D721Med (cell line): ENCODE results near the gene ANKRD26.

ENCODE experiments used
- DNase-seq: peaks from one replicate; pipeline ENCODE4 v3.0.0; 2011; ENCODE audit warnings: low spot score; ENCODE audit not compliant: insufficient read length
- FAIRE-seq: peaks from 2 replicates; lab custom pipeline; 2011; peaks lifted over from hg19 to GRCh38; lab: Jason Lieb, UNC
- TF ChIP-seq, protein P1 (sequence below): IDR thresholded peaks from 2 replicates; pipeline ENCODE4 v1.5.1; 2012; ENCODE audit warnings: mild to moderate bottlenecking, control low read depth; ENCODE audit not compliant: insufficient read depth; ENCODE audit errors: missing control alignments

Gene ANKRD26

DNA sequence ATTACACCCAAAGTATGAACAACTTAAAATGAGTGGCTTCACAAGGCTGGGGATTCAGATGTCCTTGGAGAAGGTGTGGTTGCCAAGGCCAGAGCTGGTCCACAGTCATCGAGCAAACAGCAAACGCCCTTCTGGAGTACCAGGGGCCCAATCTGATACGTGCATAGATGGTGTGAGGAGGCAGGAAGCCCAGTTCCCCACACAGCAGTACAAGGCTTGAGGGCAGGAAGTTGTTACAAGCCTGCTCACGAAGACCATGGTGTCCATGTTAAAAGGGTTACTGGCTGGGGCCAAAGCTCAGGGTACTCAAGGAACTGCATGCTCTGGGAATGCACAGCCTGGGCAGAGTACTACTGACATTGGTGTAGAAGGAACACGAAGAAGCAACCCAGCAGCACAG lies 4.6 kb upstream of the ANKRD26 start:
- DNase-seq, result no peak
- no peak for FAIRE-seq
- TF ChIP-seq, protein P1, sequence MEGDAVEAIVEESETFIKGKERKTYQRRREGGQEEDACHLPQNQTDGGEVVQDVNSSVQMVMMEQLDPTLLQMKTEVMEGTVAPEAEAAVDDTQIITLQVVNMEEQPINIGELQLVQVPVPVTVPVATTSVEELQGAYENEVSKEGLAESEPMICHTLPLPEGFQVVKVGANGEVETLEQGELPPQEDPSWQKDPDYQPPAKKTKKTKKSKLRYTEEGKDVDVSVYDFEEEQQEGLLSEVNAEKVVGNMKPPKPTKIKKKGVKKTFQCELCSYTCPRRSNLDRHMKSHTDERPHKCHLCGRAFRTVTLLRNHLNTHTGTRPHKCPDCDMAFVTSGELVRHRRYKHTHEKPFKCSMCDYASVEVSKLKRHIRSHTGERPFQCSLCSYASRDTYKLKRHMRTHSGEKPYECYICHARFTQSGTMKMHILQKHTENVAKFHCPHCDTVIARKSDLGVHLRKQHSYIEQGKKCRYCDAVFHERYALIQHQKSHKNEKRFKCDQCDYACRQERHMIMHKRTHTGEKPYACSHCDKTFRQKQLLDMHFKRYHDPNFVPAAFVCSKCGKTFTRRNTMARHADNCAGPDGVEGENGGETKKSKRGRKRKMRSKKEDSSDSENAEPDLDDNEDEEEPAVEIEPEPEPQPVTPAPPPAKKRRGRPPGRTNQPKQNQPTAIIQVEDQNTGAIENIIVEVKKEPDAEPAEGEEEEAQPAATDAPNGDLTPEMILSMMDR, result no peak

DNA sequence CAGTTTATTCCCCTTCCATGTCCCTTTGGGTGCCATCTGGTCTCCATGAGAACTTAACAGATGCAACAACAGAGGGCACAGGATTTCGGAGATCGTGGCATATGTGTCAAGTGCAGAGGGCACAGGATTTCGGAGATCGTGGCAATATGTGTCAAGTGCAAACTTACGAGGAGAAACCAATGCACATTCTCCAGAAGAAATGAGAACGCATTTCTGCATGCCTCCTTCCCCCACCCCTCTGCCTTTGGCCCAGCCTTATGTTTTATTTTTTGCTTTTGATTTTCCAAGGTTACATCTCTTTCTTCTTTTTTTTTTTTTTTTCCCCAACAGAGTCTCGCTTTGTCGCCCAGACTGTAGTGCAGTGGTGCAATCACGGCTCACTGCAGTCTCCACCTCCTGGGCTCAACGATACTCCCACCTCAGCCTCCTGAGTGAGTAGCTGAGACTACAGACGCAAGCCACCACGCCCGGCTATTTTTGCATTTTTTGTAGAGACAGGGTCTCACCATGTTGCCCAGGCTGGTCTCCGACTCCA lies 586 bp upstream of the ANKRD26 start:
- FAIRE-seq (no peak), DNase-seq (no peak)
- TF ChIP-seq, protein P1, result no peak

DNA sequence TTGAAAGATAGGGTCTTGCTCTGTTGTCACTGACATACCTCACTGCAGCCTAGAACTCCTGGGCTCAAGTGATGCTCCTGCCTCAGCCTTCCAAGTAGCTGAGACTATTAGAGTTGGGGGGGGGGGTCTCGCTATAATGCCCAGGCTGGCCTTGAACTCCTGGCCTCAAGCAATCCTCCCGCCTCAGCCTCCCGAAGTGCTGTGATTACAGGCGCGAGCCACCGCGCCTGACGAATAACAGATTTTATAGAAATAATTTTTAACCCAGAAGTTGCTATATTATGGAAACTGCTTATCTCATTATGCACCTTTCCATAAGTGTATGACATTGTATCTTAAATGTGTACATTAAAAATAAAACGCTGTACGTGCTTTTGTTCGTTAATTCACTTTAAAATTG lies 846 bp downstream of the ANKRD26 start:
- FAIRE-seq (no peak), DNase-seq (no peak)
- TF ChIP-seq, protein P1, result no peak

DNA sequence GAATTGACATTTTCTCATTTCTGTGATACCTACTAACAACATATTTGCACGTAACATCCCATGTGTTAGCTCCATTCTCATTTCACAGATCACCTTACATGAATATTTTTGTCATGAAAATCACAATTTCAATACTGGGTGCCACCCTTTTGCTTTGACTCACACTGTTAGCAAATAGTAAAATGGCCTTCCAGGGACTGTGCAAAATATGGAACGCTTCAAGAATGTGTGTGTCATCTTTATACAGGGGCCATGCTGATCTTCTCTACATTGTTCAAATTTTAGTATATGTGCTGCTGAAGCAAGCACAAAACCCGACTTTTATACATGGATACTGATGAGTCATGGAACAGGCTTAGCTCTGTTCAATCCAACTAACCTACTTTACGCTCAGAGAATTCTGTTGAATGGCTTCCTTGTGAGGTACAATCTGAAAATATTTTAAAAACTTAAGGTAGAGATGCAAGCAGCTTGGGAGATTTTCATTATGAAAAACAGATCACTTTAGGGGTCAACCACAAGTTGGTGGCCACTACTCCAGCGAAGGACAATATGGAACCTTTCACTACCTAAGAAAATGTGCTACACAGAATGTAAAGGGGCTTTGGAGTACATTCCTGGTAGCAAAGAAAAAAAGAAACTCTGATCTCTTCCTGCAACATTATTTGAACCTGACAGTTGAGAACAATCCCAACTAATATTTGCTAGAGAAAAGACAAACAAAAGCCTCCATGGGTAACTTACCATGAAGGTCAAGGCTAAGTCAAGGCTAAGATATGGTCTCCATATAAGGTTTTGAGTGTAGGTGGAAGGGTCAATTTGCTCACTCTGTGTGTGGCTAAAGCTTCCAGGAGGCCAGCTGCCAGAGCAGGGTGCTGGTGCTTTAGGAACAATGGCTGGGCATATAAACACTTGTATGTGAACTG lies 11.9 kb downstream of the ANKRD26 start:
- TF ChIP-seq, protein P1, result no peak
- FAIRE-seq, result no peak
- DNase-seq, result no peak

DNA sequence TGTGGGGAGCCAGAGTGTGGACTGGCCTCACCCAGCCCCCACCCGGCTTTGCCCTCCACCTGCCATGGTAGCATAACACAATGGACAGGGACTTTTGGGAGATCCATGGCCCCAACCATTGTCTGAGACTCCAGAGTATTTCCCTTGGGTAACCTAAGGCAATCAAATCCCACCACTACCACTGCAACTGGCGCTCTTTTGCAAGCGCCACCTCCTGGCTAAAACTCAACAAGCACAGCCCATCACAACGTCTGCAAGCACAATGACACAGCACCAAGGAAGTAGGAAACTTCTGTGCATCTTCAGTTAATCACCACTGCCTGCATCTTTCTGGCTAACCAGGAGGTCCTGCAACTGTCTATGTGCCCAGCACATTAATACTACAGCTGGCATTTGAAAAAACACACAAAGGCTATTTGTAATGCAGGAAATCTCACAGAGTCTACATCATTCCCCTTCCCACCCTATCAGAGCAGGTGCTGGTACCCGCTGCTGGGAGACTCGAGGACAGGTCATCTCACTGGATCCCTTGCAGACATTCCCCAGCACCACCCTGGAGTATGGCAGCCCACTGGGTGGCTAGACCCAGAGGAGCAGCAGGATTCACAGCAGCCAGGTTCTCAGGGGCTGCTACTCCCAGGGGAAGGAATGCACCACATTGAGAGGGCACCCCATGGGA lies 27.7 kb downstream of the ANKRD26 start:
- TF ChIP-seq, protein P1, result no peak
- FAIRE-seq, result no peak
- no peak for DNase-seq

DNA sequence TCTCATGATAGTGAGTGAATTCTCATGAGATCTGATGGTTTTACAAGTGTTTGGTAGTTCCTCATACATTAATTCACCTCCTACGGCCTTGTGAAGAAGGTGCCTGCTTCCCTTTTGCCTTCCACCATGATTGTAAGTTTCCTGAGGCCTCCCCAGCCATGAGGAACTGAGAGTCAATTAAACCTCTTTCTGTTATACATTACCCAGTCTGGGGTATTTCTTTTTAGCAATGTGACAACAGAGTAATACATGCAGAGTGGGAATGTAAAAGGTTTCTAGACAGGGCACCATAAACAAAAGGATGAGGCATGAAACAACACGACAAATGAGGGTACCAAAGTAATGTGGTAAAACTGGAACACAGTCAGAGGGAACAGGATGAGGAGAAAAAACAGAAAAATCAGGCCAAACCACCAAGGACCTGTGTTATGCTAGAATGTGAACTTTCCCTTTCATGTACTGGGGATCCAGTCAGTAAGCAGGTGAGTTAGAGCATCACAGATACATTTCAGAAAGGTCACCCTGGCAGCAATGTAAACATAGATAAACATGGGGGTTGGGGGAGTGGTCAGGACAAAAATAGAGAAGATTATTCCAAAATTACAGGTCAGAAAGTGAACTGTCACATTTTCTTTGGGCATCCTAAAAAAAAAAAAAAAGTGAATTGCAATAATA lies 31.9 kb downstream of the ANKRD26 start:
- DNase-seq (no peak), FAIRE-seq (no peak)
- TF ChIP-seq, protein P1, result no peak
